GM20431 (cell line): ENCODE results near the gene ARMC9.

ENCODE experiments used
- in situ Hi-C: fragments of 300-500 bp; cut with MseI, MboI; formaldehyde crosslinking; loops from one replicate; pipeline ENCODE4 v1.15.0; 2020; ENCODE audit warnings: low sequenced_read_pairs; ENCODE audit not compliant: unreplicated experiment

ARMC9 gene

DNA sequence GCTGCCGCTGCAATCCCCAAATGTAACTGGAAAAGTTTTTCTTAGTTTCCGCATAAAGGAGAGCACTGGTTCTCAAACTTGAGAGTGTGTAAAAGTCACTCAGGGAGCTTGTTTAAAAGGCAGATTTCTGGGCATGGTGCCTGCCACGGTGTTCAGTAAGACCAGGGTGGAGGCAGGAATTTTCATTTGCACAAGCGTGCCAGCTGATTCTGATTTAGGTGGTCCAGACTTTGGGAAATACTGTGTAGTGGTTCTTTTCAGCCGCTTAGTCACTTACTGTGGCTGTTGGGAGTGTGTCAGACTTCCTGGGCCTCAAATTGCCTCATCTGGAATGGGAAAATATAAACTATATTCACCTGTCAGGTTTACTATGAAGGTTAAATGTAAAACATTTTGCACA is 788 bp downstream of the ARMC9 start:
- in situ Hi-C loops: no loop called here

DNA sequence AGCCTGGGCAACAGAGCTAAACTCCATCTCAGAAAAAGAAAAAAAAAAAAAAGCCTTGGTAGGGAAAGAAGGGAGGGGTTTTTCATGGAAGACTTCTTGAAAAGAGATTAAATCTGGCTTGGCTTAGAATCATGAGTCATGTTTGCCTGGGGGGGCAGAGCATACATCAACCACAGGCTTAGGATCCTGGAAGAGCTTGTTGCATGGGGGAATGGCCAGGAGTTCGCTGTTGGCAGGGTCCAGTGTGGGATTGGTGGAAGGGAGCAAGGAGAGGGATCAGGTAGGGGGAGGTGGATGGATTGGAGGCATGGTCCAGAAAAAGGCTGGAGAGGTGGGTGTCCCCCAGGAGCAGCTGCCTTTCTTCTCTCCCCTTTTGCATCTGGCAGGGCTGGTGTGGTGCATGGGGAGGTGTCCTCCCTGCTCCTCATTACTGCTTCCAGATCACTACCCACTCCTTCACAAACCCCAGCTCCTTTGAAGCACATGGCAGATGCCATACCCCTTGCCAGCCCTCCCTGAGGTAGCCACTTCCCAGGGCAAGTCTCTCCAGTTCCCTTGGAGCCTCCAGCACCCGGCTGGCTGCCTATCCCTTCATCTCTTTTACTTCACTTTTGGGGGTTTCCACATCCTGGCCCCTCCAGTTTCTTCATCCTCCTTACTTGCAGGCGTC is 2.5 kb downstream of the ARMC9 start:
- in situ Hi-C loops: no loop called here

DNA sequence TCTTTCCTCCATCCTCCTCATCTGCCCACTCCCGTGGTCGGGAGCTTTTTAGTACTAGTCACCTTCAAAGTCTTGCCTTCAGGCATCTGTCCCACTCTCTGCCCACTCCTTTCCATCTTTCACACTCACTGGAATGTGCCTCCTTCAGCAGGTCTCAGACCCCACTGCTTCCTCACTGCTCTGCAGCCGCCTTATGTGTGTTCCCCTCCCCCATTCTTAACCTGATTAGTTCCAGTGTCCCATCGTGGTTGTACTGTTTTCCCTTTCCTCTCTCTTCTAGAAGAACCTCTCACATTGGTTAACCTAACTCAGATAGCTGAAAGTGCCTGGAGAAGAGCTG is 3.0 kb downstream of the ARMC9 start:
- in situ Hi-C loops: no loop called here

DNA sequence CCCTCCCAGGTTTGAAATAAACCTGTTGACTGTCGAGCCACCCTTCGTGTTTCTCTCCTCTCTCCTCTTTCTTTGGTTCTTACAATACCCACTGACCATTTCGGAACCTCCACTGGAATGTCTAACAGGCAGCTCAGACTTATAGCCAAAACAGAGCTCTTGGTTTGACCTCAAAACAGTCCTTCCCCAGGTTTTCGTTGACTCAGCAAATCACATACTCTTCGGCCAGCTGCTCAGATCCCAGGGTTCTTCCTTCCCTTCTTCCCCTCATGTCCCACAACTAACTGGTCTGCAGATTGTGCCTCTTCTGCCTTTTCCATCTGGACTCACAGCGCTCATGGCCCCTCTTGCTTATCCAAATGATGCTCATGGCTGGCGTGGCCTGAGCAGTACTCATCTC is 4.7 kb downstream of the ARMC9 start:
- in situ Hi-C loops: no loop called here

DNA sequence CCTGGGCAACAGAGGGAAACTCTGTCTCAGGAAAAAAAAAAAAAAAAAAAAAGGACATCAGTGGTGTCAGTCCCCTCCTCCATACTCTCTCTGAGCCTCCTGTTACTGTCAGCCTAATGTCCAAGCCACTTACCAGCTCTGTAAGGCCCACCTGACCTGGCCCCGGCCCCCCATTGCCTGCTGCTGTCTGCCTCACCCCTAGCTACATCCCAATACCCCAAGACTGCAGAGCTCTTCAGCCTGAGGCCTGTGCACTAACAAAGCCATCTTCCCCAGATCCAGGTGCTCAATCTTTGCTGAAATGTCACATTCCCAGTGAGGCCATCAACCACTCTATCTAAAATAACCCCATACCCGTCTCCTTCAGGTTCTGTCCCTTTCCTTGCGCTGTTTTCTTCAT is 5.7 kb downstream of the ARMC9 start:
- in situ Hi-C loops: no loop called here

DNA sequence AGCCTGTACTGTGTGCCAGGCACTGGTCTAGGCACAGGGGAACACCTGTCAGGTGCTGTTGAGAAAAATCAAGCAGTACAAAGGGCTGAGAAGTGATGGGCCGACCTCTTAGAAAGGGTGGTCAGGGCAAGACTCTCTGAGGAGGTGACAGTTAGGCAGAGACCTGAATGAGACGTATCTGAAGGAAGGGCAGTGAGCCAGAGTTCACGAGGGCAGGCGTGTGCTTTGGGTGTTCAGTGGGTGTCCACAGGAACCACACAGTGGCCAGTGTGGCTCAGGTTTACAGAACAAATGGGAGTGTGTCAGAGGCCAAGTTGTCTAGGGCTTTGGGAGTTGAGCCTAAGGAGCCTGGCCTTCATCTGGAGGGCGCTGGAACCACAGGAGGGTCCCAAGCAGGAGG is 6.2 kb downstream of the ARMC9 start:
- in situ Hi-C loops: no loop called here

DNA sequence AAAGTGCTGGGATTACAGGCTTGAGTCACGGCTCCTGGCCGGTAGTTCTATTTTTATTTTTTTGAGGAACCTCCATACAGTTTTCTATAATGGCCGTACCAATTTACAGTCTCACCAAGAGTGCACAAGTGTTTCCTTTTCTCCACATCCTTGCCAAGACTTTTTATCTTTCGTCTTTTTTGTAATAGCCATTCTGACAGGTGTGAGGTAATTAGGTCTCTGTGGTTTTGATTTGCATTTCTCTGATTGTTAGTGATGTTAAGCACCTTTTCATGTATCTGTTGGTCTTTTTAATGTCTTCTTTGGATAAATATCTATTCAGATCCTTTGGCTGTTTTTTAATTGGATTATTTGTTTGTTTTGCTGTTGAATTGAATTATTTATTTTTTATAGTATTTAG is 9.3 kb downstream of the ARMC9 start:
- in situ Hi-C loops: no loop called here

DNA sequence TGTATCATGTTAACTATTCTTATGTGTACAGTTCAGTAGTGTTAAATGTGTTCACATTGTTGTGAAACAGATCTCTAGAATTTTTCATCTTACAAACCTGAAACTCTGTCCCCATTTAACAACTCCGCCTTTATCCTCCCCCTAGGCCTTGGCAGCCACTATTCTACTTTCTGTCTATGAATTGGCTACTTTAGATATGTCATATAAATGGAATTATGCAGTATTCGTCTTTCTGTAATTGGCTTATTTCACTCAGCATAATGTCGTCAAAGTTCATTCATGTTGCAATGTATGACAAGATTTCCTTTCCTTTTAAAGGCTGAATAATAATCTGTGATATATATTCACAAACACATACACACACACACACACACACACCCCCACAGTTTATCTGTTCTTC is 12.4 kb downstream of the ARMC9 start:
- in situ Hi-C loops: no loop called here

DNA sequence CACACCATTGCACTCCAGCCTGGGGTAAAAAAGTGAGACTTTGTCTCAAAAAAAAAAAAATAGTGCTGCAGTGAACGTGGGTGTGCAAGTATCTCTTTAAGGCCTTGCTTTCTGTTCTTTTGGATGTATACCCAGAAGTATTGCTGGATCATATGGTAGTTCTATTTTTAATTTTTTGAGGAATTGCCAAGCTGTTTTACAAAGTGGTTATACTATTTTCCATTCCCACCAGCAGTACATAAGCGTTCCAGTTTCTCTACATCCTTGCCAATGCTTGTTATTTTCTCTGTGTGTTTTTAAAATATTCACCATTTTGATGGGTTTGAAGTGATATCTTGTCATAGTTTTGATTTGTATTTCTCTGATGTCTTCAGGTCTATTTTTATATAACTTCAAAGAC is 13.1 kb downstream of the ARMC9 start:
- in situ Hi-C loops: no loop called here

DNA sequence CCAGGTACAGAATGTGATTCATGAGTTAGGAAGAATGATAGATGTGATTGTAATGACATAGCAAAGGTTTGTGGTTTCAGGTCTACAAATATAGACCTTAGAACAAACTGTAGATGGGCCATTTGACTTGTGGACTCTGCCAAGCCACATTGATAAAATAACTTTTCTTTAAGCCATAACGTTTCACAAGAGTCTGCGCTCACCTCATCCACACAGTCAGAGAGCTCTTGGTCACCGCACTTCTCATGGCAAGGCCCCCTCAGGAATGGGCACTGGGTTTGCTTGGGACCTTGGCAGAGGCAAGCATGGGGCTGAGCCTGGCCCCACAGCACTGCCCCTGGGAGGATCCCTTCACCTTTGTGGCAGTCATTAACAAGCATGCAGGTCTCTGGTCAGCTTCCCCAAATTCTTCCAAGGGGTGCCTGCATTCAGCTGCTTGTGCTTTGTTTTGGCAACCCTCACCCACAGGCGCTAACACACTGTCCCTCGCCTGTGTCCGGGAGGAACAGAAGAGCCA is 14.0 kb downstream of the ARMC9 start:
- in situ Hi-C loops: no loop called here

DNA sequence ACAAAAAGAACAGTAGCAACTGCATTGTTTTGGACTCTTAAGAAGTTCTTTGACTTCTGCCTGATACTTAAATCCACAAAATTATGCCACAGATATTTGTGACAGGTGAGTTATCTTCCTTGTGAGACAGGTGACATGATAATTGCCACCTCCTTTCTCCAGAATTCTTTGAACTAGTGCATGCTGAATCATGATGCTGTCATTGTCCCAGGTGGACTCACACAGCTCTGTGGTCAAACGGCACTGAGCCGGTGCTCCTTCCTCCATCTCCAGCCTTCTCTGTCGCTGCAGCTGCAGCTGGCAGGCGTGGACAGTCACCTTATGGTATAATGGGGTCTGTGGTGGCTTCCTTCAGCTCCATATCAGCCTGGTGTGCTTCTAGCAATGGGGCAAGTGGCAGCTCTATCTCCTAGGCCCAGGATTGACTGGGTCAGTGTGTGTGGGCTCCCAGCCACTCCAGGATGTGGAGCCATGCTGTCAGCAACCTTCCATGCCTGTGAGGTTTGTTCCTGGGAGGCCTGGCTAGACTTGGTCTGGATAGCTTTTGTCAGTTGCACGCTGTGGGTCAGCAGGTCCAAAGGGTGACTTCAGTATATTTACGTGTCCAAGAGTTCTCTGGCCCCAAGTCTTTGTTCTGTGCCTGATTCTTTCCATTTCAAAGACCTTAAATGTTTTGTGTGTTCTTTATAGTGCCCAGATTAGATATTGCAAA is 15.7 kb downstream of the ARMC9 start:
- in situ Hi-C loops: no loop called here

DNA sequence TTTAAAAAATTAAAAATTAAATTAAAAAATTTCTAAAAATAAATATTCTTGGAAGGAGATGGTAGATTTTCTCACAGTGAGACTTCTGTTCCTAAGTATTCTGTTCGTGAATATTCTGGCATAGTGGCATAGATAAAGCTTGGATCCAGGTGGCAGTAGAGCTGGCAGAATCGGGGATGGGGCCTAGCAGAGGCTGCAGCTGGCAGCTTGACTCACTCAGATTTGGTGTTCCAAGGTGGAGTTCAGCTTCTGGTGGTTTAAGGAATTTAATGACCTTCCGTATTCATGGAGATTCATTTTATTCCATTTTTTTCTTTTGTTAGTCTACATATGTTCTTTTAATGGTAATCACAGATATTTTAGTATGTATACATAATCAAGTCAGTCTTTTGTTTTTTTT is 19.9 kb downstream of the ARMC9 start:
- in situ Hi-C loops: no loop called here

DNA sequence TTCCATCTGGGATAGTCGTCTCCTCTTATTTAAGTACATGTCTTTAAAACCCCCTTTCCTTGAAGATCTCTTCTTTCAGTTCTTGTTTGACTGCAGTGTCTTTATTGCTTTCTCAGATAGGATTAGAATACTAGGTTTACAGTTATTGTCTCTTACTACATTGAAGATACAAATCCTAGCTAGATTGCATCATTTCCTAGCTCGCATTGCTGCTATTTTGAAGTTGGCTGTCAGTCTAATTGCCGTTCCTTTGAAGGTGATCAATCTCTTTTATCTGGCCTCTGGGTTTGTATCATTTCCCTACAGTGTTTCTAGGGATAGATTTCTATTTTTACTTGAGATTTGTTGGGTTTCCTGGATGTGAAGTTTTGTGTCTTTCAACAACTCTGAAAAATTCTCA is 20.9 kb downstream of the ARMC9 start:
- in situ Hi-C loops: no loop called here

DNA sequence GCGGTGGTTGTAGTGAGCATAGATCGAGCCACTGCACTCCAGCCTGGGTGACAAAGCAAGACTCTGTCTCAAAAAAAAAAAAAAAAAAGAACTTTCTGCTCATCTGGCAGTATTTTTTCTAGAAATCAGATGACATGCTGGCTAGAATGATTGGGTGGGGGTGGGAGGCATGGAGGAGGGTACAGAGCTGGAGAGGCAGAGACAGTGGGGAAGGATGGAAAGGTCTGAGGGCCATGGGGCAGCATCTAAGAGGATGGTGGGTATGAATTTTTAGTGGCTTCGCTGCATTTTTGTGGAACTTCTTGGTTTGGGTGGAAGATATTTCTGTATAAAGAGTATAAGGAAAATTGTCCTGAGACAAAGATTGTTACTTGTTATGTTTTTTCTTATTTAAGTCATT is 23.3 kb downstream of the ARMC9 start:
- in situ Hi-C loops: no loop called here

DNA sequence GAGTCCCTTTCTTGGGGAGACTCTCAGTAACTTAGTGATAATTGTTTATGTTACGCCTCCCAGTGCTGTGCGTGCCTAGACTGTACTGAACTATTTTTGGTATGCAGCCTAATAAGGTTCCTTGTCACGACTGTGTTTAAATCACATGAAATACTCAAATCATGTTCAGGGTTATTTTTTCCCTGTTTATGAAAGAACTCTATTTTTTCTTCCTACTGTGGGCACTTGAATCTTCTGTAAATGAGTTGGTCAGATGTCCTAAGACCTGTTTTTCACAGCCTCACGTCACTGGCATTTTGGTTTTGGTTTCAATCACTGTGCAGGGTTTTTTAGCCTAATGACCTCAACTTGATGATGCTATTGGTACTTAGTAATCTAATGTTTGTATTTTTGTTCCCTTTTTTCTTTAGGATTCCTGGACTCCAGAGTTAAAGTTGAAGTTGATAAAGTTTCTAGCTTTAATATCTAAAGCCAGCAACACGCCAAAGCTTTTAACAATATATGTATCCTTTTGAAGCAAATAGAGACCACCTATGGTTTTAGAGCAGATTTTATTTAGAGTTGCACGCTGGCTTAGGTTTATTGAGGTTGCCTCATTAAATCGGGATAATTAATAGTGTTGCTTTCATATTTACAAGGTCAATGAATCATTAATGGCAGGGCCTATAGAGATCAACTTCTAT is 24.0 kb downstream of the ARMC9 start:
- in situ Hi-C loops: no loop called here

DNA sequence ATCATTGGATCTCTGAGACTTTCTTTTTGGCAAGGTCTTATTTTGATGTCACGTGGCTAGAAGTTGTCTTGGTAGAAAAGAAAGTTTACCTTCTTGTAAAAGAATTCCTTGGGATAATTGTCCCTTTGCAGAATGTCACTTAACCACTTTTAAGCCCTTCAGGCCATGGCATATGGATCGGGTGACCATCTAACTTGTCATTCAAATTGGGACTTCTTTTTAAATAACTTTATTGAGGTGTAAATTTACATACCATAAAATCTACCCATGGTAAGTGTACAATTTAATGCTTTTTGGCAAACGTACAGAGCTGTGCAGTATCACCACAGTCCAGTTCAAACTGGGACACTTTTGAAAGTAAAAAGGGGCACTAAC is 24.6 kb downstream of the ARMC9 start:
- in situ Hi-C loops: no loop called here

DNA sequence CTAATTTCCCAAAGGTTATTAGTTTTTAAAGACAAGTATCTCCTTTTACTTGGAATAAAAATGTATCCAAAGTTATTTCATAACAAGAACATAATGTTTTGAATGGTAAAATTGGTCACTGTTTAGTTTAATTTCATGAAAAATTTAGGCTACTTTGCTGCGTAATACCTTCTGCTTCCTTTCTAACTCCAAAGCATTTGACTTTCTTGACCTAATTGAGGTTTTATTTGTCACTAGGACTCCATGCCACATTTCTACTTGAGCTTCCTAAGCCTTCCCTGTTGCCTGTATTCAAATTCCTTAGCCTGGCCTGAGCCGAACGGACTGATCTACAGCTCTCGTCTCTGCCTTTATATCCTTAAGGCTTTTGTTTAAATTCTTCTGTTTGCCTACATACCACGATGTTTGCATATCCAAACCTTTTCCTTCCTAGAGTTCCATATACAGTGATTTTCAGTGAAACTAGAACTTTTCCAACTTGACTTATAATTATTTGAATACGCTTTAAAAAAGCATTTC is 25.1 kb downstream of the ARMC9 start:
- in situ Hi-C loops: no loop called here

DNA sequence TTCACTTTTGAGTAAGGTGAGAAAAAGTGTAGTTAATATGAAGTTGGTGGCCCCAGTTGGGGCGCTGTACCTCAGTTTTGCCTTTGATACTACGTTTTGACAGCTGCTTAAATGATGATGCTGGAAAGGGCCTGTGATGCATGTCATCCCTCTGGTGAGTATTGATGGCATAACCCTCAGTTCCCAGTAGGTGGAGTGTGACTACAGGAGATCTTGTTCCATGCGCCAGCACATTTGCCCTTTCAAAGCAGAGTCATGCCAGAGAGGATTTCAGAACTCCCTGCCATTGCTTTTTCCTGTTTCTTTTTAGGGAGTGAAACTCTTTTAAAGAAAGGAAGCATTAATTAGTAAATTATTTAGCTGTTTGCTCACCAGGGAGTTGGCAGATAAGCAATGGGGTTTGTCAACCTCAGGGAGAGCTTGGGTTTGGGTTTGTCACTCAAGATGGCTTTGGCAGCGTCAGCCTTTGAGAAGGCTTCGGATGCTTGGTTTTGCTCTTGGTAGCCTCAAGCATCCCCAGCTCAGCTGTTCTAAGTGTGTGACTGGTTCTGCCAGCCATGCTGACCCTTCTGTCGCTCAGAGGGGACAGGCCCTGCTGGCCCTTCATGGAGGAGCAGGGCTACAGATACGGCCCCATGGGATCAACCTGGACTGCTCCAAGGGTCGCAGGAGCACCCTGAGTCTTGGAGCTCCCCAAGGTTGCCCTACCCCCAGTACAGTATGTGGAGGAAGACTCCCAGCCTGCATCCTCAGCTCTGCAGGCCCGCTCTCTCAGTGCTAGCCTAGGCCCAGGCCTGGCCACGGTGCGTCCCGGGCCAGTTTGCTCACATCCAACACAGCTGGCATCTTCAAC is 29.1 kb downstream of the ARMC9 start:
- in situ Hi-C loops: loop anchor here (25.0 kb wide), 1 partner anchor 185 kb away; no protein-coding TSS in a partner anchor

DNA sequence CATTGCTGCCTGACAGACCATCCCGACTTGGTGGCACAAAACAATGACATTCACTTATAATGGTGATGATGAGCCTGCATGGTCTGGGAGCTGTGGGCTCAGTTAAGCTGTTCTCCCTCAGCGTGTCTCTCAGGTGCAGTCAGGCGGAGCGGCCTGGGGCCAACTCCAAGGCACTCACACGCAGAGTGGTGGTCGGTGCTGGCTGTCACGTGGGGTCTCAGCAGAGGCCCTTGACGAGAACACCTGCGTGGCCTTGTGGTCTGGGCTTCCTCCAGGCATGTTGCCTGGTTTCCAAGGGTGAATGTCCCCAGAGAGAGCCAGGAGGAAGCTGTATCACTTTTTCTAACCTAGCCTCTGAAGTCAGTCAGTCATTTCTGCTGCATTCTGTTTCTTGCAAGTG is 29.8 kb downstream of the ARMC9 start:
- in situ Hi-C loops: loop anchor here (25.0 kb wide), 1 partner anchor 184 kb away; no protein-coding TSS in a partner anchor

DNA sequence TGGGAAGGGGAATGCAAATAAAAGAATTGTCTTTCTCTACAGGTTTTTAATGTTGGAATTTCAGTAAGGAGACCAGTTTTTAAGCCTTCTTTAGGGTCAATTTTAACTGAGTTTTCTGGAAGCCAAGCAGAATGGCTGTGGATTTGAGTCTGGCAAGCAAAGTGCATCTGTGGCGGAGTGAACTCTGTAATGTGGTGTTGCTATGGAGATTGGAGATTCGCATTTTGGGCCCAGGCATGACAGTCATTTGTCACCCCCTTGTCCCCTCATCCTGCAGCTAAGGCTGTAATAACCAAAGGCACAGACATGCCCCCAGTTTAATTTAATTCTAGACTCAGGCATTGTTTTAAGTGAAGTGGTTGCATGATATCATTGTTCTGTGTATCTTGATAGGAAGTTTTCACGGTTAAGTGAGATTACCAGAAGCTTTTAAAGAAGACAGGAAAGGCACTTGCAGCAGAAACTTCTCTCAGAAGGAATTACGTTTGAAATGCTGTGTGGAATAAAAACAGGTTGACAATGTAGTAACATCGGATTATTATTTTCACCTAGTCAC is 30.6 kb downstream of the ARMC9 start:
- in situ Hi-C loops: loop anchor here (25.0 kb wide), 1 partner anchor 183 kb away; no protein-coding TSS in a partner anchor
